ENCODE results near the gene WWTR1.

GRCh38 chr3:149653136-149653535 is 4.7 kb downstream of the WWTR1 start:
- TF ChIP-seq, protein P1, sequence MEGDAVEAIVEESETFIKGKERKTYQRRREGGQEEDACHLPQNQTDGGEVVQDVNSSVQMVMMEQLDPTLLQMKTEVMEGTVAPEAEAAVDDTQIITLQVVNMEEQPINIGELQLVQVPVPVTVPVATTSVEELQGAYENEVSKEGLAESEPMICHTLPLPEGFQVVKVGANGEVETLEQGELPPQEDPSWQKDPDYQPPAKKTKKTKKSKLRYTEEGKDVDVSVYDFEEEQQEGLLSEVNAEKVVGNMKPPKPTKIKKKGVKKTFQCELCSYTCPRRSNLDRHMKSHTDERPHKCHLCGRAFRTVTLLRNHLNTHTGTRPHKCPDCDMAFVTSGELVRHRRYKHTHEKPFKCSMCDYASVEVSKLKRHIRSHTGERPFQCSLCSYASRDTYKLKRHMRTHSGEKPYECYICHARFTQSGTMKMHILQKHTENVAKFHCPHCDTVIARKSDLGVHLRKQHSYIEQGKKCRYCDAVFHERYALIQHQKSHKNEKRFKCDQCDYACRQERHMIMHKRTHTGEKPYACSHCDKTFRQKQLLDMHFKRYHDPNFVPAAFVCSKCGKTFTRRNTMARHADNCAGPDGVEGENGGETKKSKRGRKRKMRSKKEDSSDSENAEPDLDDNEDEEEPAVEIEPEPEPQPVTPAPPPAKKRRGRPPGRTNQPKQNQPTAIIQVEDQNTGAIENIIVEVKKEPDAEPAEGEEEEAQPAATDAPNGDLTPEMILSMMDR (IDR thresholded peaks at IDR 0.05): no peak
- no peak for TF ChIP-seq POLR2A (IDR thresholded peaks at IDR 0.05)

Measured in right lobe of liver (tissue), 4 donors.